ENCODE results near the gene ANKFN1.

DNA sequence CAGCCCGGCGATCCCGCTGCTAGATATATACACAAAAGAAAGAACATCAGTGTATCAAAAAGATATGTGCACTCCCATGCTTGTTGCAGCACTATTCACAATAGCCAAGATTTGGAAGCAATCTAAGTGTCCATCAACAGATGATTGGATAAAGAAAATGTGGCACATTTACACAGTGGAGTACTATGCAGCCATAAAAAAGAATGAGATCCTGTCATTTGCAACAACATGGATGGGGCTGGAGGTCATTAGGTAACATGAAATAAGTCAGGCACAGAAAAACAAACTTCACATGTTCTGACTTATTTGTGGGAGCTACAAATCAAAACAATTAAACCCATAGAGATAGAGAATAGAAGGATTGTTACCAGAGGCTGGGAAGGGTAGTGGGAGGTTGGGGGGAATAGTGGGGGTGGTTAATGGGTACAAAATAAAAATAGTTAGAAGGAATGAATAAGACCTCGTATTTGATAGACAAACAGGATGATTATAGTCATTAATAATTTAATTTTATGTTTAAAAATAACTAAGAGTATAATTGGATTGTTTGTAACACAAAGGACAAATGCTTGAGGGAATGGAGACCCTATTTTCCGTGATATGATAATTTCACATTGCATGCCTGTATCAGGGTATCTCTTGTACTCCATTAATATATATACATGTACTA is 263.5 kb downstream of the ANKFN1 start:
- TF ChIP-seq POLR2A (IDR thresholded peaks at IDR 0.05), result no peak
- TF ChIP-seq, protein P1, sequence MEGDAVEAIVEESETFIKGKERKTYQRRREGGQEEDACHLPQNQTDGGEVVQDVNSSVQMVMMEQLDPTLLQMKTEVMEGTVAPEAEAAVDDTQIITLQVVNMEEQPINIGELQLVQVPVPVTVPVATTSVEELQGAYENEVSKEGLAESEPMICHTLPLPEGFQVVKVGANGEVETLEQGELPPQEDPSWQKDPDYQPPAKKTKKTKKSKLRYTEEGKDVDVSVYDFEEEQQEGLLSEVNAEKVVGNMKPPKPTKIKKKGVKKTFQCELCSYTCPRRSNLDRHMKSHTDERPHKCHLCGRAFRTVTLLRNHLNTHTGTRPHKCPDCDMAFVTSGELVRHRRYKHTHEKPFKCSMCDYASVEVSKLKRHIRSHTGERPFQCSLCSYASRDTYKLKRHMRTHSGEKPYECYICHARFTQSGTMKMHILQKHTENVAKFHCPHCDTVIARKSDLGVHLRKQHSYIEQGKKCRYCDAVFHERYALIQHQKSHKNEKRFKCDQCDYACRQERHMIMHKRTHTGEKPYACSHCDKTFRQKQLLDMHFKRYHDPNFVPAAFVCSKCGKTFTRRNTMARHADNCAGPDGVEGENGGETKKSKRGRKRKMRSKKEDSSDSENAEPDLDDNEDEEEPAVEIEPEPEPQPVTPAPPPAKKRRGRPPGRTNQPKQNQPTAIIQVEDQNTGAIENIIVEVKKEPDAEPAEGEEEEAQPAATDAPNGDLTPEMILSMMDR (IDR thresholded peaks at IDR 0.05), result no peak

Measured in body of pancreas (tissue), 4 donors.